Lung (tissue), 12 donors: ENCODE results near the gene GAN. TPM values are rescaled to one million over a fixed set of nuclear protein-coding genes. Genes with fewer than 3 reads are reported as not detected.
"Not testable (repeated sequence)": the region's sequence is repeated elsewhere in the genome, so short reads cannot be mapped to it uniquely, and the experiment has no call there.

Experiments
- ATAC-seq: fragments of 200-7000 bp; cut with Tn5 transposase; one replicate; pipeline ENCODE4 v1.9.1; 2020; ENCODE audit warnings: moderate number of reproducible peaks; ENCODE audit not compliant: insufficient read depth, low FRiP score
- DNase-seq, 3 donors: peaks; one replicate each; pipeline ENCODE4 v3.0.0-alpha.2; 2013 to 2017
- H3K27ac ChIP-seq, 2 donors: one replicate each; pipeline ENCODE4 v1.5.1; 2013; ENCODE audit warnings: mild to moderate bottlenecking in 2 of 2, moderate library complexity in 2 of 2, control low read depth in 1 of 2, inconsistent platforms in 1 of 2, low read depth in 1 of 2, low read length in 1 of 2
- H3K27me3 ChIP-seq, 3 donors: one replicate each; pipeline ENCODE4 v1.5.1; 2013; ENCODE audit warnings: low read length in 2 of 3; ENCODE audit not compliant: control insufficient read depth in 3 of 3, insufficient read depth in 3 of 3
- H3K36me3 ChIP-seq, 4 donors: one replicate each; pipeline ENCODE4 v1.5.1; 2013; ENCODE audit warnings: low read length in 4 of 4, mild to moderate bottlenecking in 1 of 4, moderate library complexity in 1 of 4; ENCODE audit not compliant: control insufficient read depth in 4 of 4, insufficient read depth in 4 of 4
- H3K4me1 ChIP-seq, 5 donors: one replicate each; pipeline ENCODE4 v1.5.1; 2013; ENCODE audit warnings: low read length in 5 of 5, mild to moderate bottlenecking in 2 of 5, moderate library complexity in 1 of 5; ENCODE audit not compliant: control insufficient read depth in 5 of 5, insufficient read depth in 5 of 5
- H3K4me3 ChIP-seq: one replicate; pipeline ENCODE4 v1.5.1; 2013; ENCODE audit warnings: mild to moderate bottlenecking, control low read depth, moderate library complexity
- H3K9ac ChIP-seq, 2 donors: one replicate each; pipeline ENCODE4 v1.5.1; 2013; ENCODE audit warnings: low read length in 2 of 2, control low read depth in 1 of 2; ENCODE audit not compliant: insufficient read depth in 1 of 2
- H3K9me3 ChIP-seq, 4 donors: one replicate each; pipeline ENCODE4 v1.5.1; 2013; ENCODE audit warnings: low read length in 3 of 4, mild to moderate bottlenecking in 1 of 4, moderate library complexity in 1 of 4; ENCODE audit not compliant: control insufficient read depth in 4 of 4, insufficient read depth in 3 of 4
- WGBS, 2 donors: extraction: QIAGEN DNeasy Blood & Tissue Kit; methylation state at CpG; one replicate each; pipeline ENCODE4 v1.1.7; 2013; 5-methylcytosine and 5-hydroxymethylcytosine counted together
- polyA plus RNA-seq, 2 donors: library from polyadenylated mRNA; stranded (reverse); fragments of 200-250 nt; gene quantifications; one replicate each; pipeline ENCODE4 v1.2.1, GENCODE V29; 2013
- total RNA-seq, 2 donors: library from RNA; depleted of rRNA in 1 of 2; stranded (reverse); fragments of >200 nt in 1 of 2; gene quantifications; one replicate each; pipeline ENCODE4 v1.2.1, GENCODE V29; 2014 to 2021
- TF ChIP-seq, protein P1 (sequence below): IDR thresholded peaks from 2 replicates; pipeline ENCODE4 v1.5.1; 2012; ENCODE audit warnings: mild to moderate bottlenecking; ENCODE audit errors: control extremely low read depth, extremely low read depth
- donor health status: control.
- donor health status: control.
- donor health status: Bipolar disorder and iron deficiency.
- donor health status: healthy.
- donor health status: DM: yes; HTN: yes; CAD: no.

The GAN gene
- total and polyA plus RNA-seq, 4 donors = 0.76 to 9.0 (median 4.4) TPM

DNA sequence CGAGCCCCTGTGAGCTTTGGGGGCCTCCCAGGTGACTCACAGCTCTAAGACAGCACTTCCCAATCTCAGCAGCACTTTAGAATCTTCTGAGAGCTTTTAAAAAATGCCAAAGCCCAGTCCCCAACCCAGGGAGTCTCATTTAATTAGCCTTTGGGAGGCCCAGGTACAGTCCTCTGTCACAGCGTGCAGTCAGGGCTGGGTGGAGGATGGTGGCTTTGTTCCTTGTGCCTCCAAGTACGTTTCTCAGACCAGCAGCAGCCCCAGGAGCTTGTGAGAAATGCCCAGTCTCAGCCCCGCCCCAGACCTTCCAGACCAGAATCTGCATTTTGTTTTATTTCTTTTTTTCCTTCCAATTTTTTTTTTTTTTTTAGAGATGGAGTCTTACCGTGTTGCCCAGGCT is 102.4 kb downstream of the GAN start:
- WGBS, 2 donors = 85 to 93% methylated on average over 5 of the region's 5 CpGs
- DNase-seq (no peak), ATAC-seq (no peak)
- H3K9me3 ChIP-seq = no peaks in the 10 kb centered on the region
- H3K9ac ChIP-seq = no peak overlapping the region
- H3K27me3 ChIP-seq = no peaks in the 10 kb centered on the region
- peaks cover 0 to 5% (median 0%) of the 10 kb centered on the region in 5 donors for H3K4me1 ChIP-seq
- no peaks in the 10 kb centered on the region for H3K36me3 ChIP-seq
- H3K4me3 ChIP-seq = no peak overlapping the region
- TF ChIP-seq, protein P1, sequence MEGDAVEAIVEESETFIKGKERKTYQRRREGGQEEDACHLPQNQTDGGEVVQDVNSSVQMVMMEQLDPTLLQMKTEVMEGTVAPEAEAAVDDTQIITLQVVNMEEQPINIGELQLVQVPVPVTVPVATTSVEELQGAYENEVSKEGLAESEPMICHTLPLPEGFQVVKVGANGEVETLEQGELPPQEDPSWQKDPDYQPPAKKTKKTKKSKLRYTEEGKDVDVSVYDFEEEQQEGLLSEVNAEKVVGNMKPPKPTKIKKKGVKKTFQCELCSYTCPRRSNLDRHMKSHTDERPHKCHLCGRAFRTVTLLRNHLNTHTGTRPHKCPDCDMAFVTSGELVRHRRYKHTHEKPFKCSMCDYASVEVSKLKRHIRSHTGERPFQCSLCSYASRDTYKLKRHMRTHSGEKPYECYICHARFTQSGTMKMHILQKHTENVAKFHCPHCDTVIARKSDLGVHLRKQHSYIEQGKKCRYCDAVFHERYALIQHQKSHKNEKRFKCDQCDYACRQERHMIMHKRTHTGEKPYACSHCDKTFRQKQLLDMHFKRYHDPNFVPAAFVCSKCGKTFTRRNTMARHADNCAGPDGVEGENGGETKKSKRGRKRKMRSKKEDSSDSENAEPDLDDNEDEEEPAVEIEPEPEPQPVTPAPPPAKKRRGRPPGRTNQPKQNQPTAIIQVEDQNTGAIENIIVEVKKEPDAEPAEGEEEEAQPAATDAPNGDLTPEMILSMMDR = no peak
- no peak overlapping the region for H3K27ac ChIP-seq

DNA sequence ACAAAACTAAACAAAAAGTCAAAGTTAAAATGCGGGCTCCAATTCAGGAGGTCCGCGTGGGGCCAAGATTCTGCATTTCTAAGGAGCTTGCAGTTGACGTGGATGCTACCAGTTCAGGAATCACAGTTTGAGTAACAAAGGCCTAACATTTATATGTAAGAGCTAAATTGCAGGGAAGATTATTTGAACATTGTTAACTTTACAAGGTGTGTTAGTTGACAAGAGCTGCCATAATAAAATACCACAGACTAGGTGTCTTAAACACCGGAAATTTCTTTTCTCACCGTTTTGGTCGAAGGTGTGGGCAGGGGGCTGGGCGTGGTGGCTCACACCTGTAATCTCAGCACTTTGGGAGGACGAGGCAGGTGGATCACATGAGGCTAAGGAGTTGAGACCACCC is 105.0 kb downstream of the GAN start:
- Histone ChIP-seq H3K4me1 (no peaks in the 10 kb centered on the region), H3K27me3 (no peaks in the 10 kb centered on the region), H3K4me3 (no peak overlapping the region), H3K36me3 (no peaks in the 10 kb centered on the region), H3K9ac (no peak overlapping the region), H3K9me3 (no peaks in the 10 kb centered on the region), H3K27ac (no peak overlapping the region)
- ATAC-seq (no peak), DNase-seq (no peak)
- 94 to 97% methylated on average over 9 of the region's 9 CpGs for WGBS, 2 donors
- TF ChIP-seq, protein P1 = no peak

DNA sequence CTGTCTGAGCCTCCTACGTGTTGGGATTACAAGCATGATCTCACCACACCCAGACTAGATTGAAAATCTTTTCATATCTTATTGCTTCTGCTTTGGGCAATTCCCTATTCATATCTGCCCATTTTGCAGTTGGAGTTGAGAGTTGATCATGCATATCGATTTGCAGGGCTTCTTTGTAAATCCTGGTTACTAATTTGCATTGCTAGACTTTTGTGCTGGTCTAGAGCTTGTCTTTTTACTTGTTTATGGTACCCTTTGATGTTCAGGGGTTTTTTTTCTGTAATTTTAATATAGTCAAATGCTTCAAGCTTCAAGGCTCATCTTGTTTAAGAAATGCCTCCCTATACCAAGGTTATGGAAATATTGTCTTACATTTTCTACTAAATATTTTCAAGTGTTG is 106.4 kb downstream of the GAN start:
- H3K27ac ChIP-seq = no peak overlapping the region
- 94 to 96% methylated on average over 2 of the region's 2 CpGs for WGBS, 2 donors
- H3K27me3 ChIP-seq = no peaks in the 10 kb centered on the region
- TF ChIP-seq, protein P1 = no peak
- no peaks in the 10 kb centered on the region for H3K4me1 ChIP-seq
- no peaks in the 10 kb centered on the region for H3K36me3 ChIP-seq
- ATAC-seq = no peak
- H3K9me3 ChIP-seq = no peaks in the 10 kb centered on the region
- no peak overlapping the region for H3K9ac ChIP-seq
- H3K4me3 ChIP-seq = no peak overlapping the region
- DNase-seq = no peak

DNA sequence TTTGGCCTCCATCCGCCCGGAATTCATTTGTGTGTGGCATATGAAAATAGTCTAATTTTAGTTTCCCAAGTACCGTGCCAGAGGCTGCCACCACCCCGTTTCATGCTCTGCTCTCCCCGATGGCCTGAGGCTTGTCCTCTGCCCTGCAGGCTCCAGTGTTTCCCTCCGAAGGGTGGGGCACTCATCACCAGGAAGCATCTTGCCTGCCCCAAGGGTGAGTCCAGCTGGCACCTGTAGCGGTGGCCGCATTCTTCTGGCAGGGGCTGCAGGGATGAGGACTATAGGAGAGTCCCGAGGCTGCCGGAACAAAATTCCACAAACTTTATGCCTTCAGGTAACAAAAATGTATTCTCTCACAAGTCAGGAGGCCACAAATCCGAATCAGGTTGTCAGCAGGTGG is 106.8 kb downstream of the GAN start:
- no peak overlapping the region for H3K9ac ChIP-seq
- WGBS, 2 donors = 81 to 89% methylated on average over 11 of the region's 11 CpGs
- H3K9me3 ChIP-seq = no peaks in the 10 kb centered on the region
- H3K4me3 ChIP-seq = no peak overlapping the region
- no peaks in the 10 kb centered on the region for H3K36me3 ChIP-seq
- H3K27ac ChIP-seq = no peak overlapping the region
- H3K27me3 ChIP-seq = no peaks in the 10 kb centered on the region
- no peak for ATAC-seq
- TF ChIP-seq, protein P1 = no peak
- no peaks in the 10 kb centered on the region for H3K4me1 ChIP-seq
- no peak for DNase-seq

DNA sequence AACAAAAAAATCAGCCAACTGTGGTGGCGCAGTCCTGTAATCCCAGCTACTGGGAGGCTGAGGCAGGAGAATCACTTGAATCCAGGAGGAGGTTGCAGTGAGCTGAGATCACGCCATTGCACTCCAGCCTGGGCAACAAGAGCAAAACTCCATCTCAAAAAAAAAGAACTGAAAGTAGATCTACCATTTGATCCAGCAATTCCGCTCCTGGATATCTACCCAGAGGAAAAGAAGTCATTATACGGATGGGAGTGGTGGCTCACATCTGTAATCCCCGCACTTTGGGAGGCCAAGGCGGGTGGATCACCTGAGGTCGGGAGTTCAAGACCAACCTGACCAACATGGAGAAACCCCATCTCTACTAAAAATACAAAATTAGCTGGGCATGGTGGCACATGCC is 107.4 kb downstream of the GAN start:
- not testable (repeated sequence) for DNase-seq, H3K4me1 ChIP-seq, H3K9ac ChIP-seq, H3K4me3 ChIP-seq, H3K27ac ChIP-seq, H3K9me3 ChIP-seq, ATAC-seq, H3K36me3 ChIP-seq, H3K27me3 ChIP-seq
- 96 to 97% methylated on average over 7 of the region's 7 CpGs for WGBS, 2 donors
